GM19023 (cell line): ENCODE measurements around the gene ACRV1.

ENCODE experiments used
- ATAC-seq: cut with Tn5 transposase; IDR thresholded peaks from one replicate; pipeline ENCODE4 v1.9.1; 2021; ENCODE audit warnings: mild to moderate bottlenecking, moderate library complexity; ENCODE audit not compliant: unreplicated experiment

Gene ACRV1

GRCh38 chr11:125662689-125663088 lies 18.0 kb downstream of the ACRV1 start:
- ATAC-seq: no peak

- no peak for ATAC-seq
These were observed 31.0 kb downstream of the ACRV1 start for GRCh38 chr11:125649465-125650166.

GRCh38 chr11:125645871-125646270 lies 34.8 kb downstream of the ACRV1 start:
- no peak for ATAC-seq

- ATAC-seq: no peak
These were observed 42.3 kb downstream of the ACRV1 start for GRCh38 chr11:125638315-125638714.

GRCh38 chr11:125637840-125638239 lies 42.8 kb downstream of the ACRV1 start:
- no peak for ATAC-seq

GRCh38 chr11:125627236-125627910 lies 53.3 kb downstream of the ACRV1 start:
- no peak for ATAC-seq

- ATAC-seq: peak; percentile 26
These were observed 54.2 kb downstream of the ACRV1 start for GRCh38 chr11:125626288-125626950.

GRCh38 chr11:125625630-125626287 lies 54.9 kb downstream of the ACRV1 start:
- peak; percentile 93 for ATAC-seq

GRCh38 chr11:125625225-125625629 lies 55.4 kb downstream of the ACRV1 start:
- peak; percentile 32 for ATAC-seq

- ATAC-seq: no peak
These were observed 55.9 kb downstream of the ACRV1 start, which contains the start of gene CHEK1 for GRCh38 chr11:125624756-125625213. Gene CHEK1, plus strand, starts transcription at chr11:125625163. Its CDS starts 1,606 bp downstream, at chr11:125626769.

- ATAC-seq: no peak
These were observed 57.6 kb downstream of the ACRV1 start for GRCh38 chr11:125623064-125623463.

GRCh38 chr11:125621995-125622394 lies 58.7 kb downstream of the ACRV1 start:
- ATAC-seq: no peak
